ENCODE measurements around the gene MCM9. TPM values are rescaled to one million over a fixed set of nuclear protein-coding genes. Genes with fewer than 3 reads are reported as not detected.
A peak's percentile ranks its signal among the peaks of the same experiment; 100 is the strongest.

Gene MCM9
- total and polyA plus RNA-seq, 4 donors: 2.8 to 19.1 (median 10.8) TPM

DNA sequence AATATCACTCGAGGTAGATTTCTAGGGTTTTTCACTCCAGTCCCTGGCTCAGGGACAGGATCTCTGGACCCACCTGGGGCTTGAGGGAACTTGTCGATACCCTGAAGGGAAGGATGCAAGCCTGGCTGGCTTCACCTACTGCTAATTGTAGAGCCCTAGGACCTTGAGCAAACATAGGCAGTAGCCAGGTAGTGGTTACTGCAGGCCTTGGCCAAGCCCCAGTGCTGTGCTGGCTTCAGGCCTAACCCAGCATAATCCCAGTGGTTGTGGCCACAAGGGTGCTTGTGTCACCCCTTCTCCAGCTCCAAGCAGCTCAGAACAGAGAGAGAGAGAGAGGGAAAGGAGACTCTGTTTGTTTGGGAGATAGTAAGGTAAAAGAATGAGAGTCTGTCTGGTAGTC, 5.8 kb upstream of the MCM9 start:
- peaks cover 1% of the 10 kb centered on the region for H3K9me3 ChIP-seq (ENCODE audit: control insufficient read depth, low read length)
- no peaks in the 10 kb centered on the region for H3K27me3 ChIP-seq (ENCODE audit: control insufficient read depth in 1 of 2, insufficient read depth in 2 of 2, low read length in 1 of 2)
- H3K4me1 ChIP-seq (ENCODE audit: control insufficient read depth in 1 of 2, insufficient read depth in 2 of 2, low read length in 2 of 2): no peaks in the 10 kb centered on the region
- DNase-seq (no peak), ATAC-seq (ENCODE audit: low FRiP score) (no peak)
- 96 to 97% methylated on average over 2 of the region's 2 CpGs for WGBS, 2 donors
- intact Hi-C loops (cut with DNase I): no loop called here
- no peak overlapping the region for H3K4me3 ChIP-seq (ENCODE audit: low read length in 2 of 2)
- H3K36me3 ChIP-seq (ENCODE audit: control insufficient read depth in 1 of 2, insufficient read depth in 2 of 2, low read length in 1 of 2): no peaks in the 10 kb centered on the region
- H3K27ac ChIP-seq (ENCODE audit: low read depth in 1 of 2, low read length in 2 of 2): no peak overlapping the region

GRCh38 chr6:118939683-118940082, 4.7 kb upstream of the MCM9 start:
- intact Hi-C loops (cut with DNase I): no loop called here

DNA sequence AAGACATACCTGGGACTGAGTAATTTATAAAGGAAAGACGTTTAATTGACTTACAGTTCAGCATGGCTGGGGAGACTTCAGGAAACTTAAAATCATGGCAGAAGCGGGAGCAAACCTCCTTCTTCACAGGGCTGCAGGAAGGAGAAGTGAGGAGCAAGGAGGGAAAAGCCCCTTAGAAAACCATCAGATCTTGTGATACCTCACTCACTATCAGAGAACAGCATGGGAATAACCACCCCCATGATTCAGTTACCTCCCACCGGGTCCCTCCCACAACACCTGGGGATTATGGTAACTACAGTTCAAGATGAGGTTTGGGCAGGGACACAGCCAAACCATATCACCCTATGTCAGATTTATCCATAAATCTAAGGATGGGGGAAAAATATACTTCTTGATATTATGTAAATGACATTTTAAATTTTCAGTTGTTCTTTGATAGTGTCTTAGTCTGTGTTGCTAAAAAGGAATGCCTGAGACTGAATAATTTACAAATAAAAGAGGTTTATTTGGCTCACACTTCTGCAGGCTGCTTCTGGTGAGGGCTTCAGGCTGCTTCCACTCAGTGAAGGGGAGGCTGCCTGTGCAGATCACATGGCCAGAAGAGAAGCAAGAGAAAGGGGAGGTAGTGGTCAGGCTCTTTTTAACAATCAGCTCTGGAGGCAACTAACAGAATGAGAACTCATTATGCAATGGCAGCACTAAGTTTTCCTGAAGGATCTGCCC, 1.2 kb upstream of the MCM9 start:
- no peak overlapping the region for H3K4me3 ChIP-seq (ENCODE audit: low read length in 2 of 2)
- no peaks in the 10 kb centered on the region for H3K27me3 ChIP-seq (ENCODE audit: control insufficient read depth in 1 of 2, insufficient read depth in 2 of 2, low read length in 1 of 2)
- intact Hi-C loops (cut with DNase I): loop anchor here in 1 of 2 donors (2.0 kb wide), 1 partner anchor 41 kb away; the partner anchor contains the start of gene ASF1A
- ATAC-seq (ENCODE audit: low FRiP score) (no peak), DNase-seq (no peak)
- H3K9me3 ChIP-seq (ENCODE audit: control insufficient read depth, low read length): peaks cover 1% of the 10 kb centered on the region
- H3K36me3 ChIP-seq (ENCODE audit: control insufficient read depth in 1 of 2, insufficient read depth in 2 of 2, low read length in 1 of 2): no peaks in the 10 kb centered on the region
- WGBS, 2 donors: 68 to 70% methylated on average over 3 of the region's 3 CpGs
- H3K27ac ChIP-seq (ENCODE audit: low read depth in 1 of 2, low read length in 2 of 2): no peak overlapping the region
- H3K4me1 ChIP-seq (ENCODE audit: control insufficient read depth in 1 of 2, insufficient read depth in 2 of 2, low read length in 2 of 2): peaks cover 0 to 2% of the 10 kb centered on the region in 2 donors

More at GRCh38 chr6:118939683-118940082, 4.7 kb upstream of the MCM9 start:
- Histone ChIP-seq H3K36me3 (ENCODE audit: control insufficient read depth in 1 of 2, insufficient read depth in 2 of 2, low read length in 1 of 2) (no peaks in the 10 kb centered on the region), H3K9me3 (ENCODE audit: control insufficient read depth, low read length) (peaks cover 1% of the 10 kb centered on the region), H3K27me3 (ENCODE audit: control insufficient read depth in 1 of 2, insufficient read depth in 2 of 2, low read length in 1 of 2) (no peaks in the 10 kb centered on the region), H3K4me3 (ENCODE audit: low read length in 2 of 2) (no peak overlapping the region), H3K27ac (ENCODE audit: low read depth in 1 of 2, low read length in 2 of 2) (no peak overlapping the region), H3K4me1 (ENCODE audit: control insufficient read depth in 1 of 2, insufficient read depth in 2 of 2, low read length in 2 of 2) (no peaks in the 10 kb centered on the region)
- ATAC-seq (ENCODE audit: low FRiP score) (no peak), DNase-seq (no peak)
- WGBS, 2 donors: 97 to 100% methylated on average over 1 of the region's 1 CpG

DNA sequence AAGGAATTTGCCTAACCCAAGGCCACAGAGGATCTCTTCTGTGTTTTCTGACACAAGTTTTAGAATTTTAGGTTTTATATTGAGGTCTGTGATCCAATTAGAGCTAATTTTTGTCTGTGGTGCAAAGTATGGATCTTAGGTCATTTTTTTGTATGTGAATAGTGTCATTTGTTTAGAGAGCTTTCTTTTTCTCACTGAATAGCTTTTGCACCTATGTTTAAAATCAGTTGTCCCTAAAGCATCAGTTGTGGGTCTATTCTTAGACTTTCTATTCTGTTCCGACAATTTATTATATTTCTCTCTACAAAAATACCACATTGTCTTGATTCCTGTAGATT, 341 bp upstream of the MCM9 start:
- Histone ChIP-seq H3K9me3 (ENCODE audit: control insufficient read depth, low read length) (no peaks in the 10 kb centered on the region), H3K4me3 (ENCODE audit: low read length in 2 of 2) (peak overlapping the region; percentile 58 to 84), H3K36me3 (ENCODE audit: control insufficient read depth in 1 of 2, insufficient read depth in 2 of 2, low read length in 1 of 2) (no peaks in the 10 kb centered on the region), H3K4me1 (ENCODE audit: control insufficient read depth in 1 of 2, insufficient read depth in 2 of 2, low read length in 2 of 2) (peaks cover 0 to 2% of the 10 kb centered on the region in 2 donors), H3K27ac (ENCODE audit: low read depth in 1 of 2, low read length in 2 of 2) (peak overlapping the region; percentile 9 to 45), H3K27me3 (ENCODE audit: control insufficient read depth in 1 of 2, insufficient read depth in 2 of 2, low read length in 1 of 2) (no peaks in the 10 kb centered on the region)
- intact Hi-C loops (cut with DNase I): loop anchor here in 1 of 2 donors (2.0 kb wide), 1 partner anchor 40 kb away; the partner anchor contains the start of gene ASF1A
- DNase-seq (no peak), ATAC-seq (ENCODE audit: low FRiP score) (no peak)
- 0 to 8% methylated on average over 1 of the region's 1 CpG for WGBS, 2 donors

- Histone ChIP-seq H3K4me1 (ENCODE audit: control insufficient read depth in 1 of 2, insufficient read depth in 2 of 2, low read length in 2 of 2) (peaks cover 0 to 2% of the 10 kb centered on the region in 2 donors), H3K27ac (ENCODE audit: low read depth in 1 of 2, low read length in 2 of 2) (no peak overlapping the region), H3K36me3 (ENCODE audit: control insufficient read depth in 1 of 2, insufficient read depth in 2 of 2, low read length in 1 of 2) (no peaks in the 10 kb centered on the region), H3K9me3 (ENCODE audit: control insufficient read depth, low read length) (no peaks in the 10 kb centered on the region), H3K4me3 (ENCODE audit: low read length in 2 of 2) (peak overlapping the region; percentile 44 to 84), H3K27me3 (ENCODE audit: control insufficient read depth in 1 of 2, insufficient read depth in 2 of 2, low read length in 1 of 2) (no peaks in the 10 kb centered on the region)
- intact Hi-C loops (cut with DNase I): loop anchor here (2.0 to 5.0 kb wide), 2 partner anchors 37 to 39 kb away; partner anchors contain the start of gene ASF1A (in 1 of the 2)
- DNase-seq (no peak), ATAC-seq (ENCODE audit: low FRiP score) (no peak)
- 21 to 24% methylated on average over 8 of the region's 8 CpGs for WGBS, 2 donors
Observed at GRCh38 chr6:118933855-118934460, 1.0 kb downstream of the MCM9 start.

GRCh38 chr6:118932421-118932820, 2.5 kb downstream of the MCM9 start:
- Histone ChIP-seq H3K27me3 (ENCODE audit: control insufficient read depth in 1 of 2, insufficient read depth in 2 of 2, low read length in 1 of 2) (no peaks in the 10 kb centered on the region), H3K27ac (ENCODE audit: low read depth in 1 of 2, low read length in 2 of 2) (no peak overlapping the region), H3K9me3 (ENCODE audit: control insufficient read depth, low read length) (no peaks in the 10 kb centered on the region), H3K4me1 (ENCODE audit: control insufficient read depth in 1 of 2, insufficient read depth in 2 of 2, low read length in 2 of 2) (peaks cover 0 to 2% of the 10 kb centered on the region in 2 donors), H3K36me3 (ENCODE audit: control insufficient read depth in 1 of 2, insufficient read depth in 2 of 2, low read length in 1 of 2) (no peaks in the 10 kb centered on the region), H3K4me3 (ENCODE audit: low read length in 2 of 2) (no peak overlapping the region)
- ATAC-seq (ENCODE audit: low FRiP score) (no peak), DNase-seq (no peak)
- WGBS, 2 donors: 37 to 40% methylated on average over 2 of the region's 2 CpGs
- intact Hi-C loops (cut with DNase I): loop anchor here in 1 of 2 donors (5.0 kb wide), 1 partner anchor 35 kb away; no protein-coding TSS in a partner anchor

- Histone ChIP-seq H3K27me3 (ENCODE audit: control insufficient read depth in 1 of 2, insufficient read depth in 2 of 2, low read length in 1 of 2) (no peaks in the 10 kb centered on the region), H3K4me1 (ENCODE audit: control insufficient read depth in 1 of 2, insufficient read depth in 2 of 2, low read length in 2 of 2) (peaks cover 0 to 2% of the 10 kb centered on the region in 2 donors), H3K4me3 (ENCODE audit: low read length in 2 of 2) (no peak overlapping the region), H3K9me3 (ENCODE audit: control insufficient read depth, low read length) (no peaks in the 10 kb centered on the region), H3K27ac (ENCODE audit: low read depth in 1 of 2, low read length in 2 of 2) (no peak overlapping the region), H3K36me3 (ENCODE audit: control insufficient read depth in 1 of 2, insufficient read depth in 2 of 2, low read length in 1 of 2) (no peaks in the 10 kb centered on the region)
- intact Hi-C loops (cut with DNase I): loop anchor here in 1 of 2 donors (5.0 kb wide), 1 partner anchor 34 kb away; no protein-coding TSS in a partner anchor
- no peak for DNase-seq
- no peak for ATAC-seq (ENCODE audit: low FRiP score)
- WGBS, 2 donors: 94 to 95% methylated on average over 5 of the region's 5 CpGs
Observed at GRCh38 chr6:118931436-118931835, 3.5 kb downstream of the MCM9 start.

DNA sequence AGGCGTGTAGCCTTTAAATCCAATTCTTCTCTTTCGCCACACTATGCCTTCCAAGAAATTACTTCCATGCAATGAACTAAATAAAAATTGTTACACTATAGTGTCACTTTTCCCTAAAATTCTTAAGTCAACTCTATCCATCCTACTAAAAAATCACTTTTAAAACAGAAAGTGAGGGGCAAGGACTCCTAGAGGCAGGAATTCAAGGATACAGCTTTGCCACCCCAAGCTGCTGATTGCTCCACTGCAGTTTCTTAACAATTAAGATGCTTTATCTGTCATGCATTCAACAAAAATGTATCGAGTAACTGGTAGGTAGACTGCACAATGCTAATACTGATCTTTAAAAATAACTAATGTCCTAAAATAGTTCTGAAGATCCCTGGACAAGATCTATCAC, 4.3 kb downstream of the MCM9 start:
- DNase-seq (no peak), ATAC-seq (ENCODE audit: low FRiP score) (no peak)
- H3K9me3 ChIP-seq (ENCODE audit: control insufficient read depth, low read length): no peaks in the 10 kb centered on the region
- WGBS, 2 donors: 96 to 97% methylated on average over 3 of the region's 3 CpGs
- H3K4me1 ChIP-seq (ENCODE audit: control insufficient read depth in 1 of 2, insufficient read depth in 2 of 2, low read length in 2 of 2): peaks cover 0 to 2% of the 10 kb centered on the region in 2 donors
- no peaks in the 10 kb centered on the region for H3K27me3 ChIP-seq (ENCODE audit: control insufficient read depth in 1 of 2, insufficient read depth in 2 of 2, low read length in 1 of 2)
- H3K36me3 ChIP-seq (ENCODE audit: control insufficient read depth in 1 of 2, insufficient read depth in 2 of 2, low read length in 1 of 2): no peaks in the 10 kb centered on the region
- intact Hi-C loops (cut with DNase I): loop anchor here in 1 of 2 donors (5.0 kb wide), 1 partner anchor 33 kb away; no protein-coding TSS in a partner anchor
- H3K4me3 ChIP-seq (ENCODE audit: low read length in 2 of 2): no peak overlapping the region
- H3K27ac ChIP-seq (ENCODE audit: low read depth in 1 of 2, low read length in 2 of 2): no peak overlapping the region

All from aorta (tissue), 5 donors.